COLO668 (cell line): ENCODE data around the gene BCAS3.

Experiments used
- DNase-seq: peaks from one replicate; lab custom pipeline; 2025; ENCODE audit not compliant: unreplicated experiment; lab: John Stamatoyannopoulos, UW

Gene BCAS3

GRCh38 chr17:61388561-61389356 is 711.1 kb downstream of the BCAS3 start:
- DNase-seq, result no peak

- DNase-seq, result peak; percentile 4
Measured at GRCh38 chr17:61389670-61390478, 712.2 kb downstream of the BCAS3 start.

GRCh38 chr17:61390479-61390791 is 712.8 kb downstream of the BCAS3 start:
- DNase-seq, result no peak

DNA sequence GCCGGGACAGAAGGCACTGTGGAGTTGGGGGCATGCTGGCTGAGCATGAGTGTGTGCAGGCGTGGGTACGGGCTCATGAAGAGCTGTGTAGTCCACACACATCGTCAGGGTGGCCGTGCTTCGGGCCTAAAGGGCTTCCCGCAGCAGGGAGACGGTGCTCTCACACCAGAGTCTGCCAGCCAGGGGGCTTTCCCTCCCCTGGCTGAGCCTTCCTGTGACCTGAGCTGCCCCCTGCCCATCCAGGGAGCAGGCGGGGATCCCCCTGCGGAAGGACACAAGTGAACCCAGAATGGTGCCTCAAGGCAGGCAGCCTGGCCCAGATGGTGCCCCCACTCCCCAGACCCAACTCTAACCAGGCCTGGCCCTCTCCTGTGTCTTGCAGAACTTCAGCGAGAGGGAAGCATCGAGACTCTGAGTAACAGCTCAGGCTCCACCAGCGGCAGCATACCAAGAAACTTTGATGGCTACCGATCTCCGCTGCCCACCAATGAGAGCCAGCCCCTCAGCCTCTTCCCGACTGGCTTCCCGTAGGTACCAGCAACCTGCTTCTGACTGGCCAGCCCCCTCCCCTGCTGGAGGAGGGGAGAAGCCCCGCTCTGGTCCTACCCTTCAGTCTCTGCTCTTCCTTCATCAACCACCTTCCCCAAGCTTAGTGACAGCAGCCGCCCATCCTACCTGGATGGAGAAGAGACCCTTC is 714.1 kb downstream of the BCAS3 start:
- no peak for DNase-seq

- no peak for DNase-seq
Measured at GRCh38 chr17:61392679-61393078, 715.0 kb downstream of the BCAS3 start.

DNA sequence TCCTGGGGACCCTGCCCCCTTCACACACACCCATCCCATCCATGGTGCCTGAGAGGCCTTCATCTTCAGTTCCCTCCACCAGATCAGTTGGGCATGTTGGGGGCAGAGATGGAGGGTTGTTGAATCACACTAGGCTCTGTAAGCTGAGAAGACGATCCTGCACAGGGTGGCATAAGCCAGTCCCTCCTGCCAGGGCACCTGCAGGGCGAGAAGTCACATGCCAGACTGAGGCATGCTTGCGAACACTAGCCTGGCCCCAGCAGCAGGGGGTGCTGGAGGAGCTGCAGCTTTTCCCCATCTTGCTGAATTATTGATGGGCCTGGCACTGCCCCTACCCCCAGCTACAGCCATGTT is 715.9 kb downstream of the BCAS3 start:
- DNase-seq, result no peak

DNA sequence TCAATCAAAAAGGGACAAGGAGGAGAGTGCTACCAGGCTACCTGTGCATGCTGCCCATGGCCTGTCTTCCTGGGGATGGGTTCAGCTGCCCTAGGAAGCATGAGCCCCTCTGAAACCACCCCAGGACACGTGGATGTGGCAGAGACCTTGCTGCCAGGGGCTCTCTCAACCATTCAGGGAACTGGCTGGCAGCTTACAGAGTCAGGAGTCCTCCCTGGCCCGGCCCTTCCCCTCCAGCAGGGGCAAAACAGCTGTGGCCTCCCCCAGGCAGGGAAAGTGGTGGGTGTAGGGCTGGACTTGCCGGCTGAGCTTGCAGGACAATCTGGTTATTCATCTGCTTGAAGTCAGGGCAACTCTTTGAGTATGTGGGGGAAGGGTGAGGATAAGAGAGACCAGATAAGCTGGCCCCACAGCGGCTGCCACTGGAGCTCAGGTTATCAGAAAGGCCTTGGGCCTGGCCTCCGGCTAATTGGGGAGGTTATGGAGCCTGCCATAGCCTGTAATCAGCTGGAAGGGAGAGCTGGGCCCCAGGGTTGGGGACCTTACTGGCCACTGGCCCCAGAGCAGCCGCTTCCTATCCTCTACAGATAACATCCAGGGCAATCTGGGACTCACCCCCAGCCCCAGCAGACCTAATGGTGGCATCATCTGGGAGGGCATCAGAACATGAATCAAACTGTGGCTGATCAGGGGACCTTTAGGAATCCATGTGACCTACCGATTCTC is 716.4 kb downstream of the BCAS3 start:
- DNase-seq, result no peak

DNA sequence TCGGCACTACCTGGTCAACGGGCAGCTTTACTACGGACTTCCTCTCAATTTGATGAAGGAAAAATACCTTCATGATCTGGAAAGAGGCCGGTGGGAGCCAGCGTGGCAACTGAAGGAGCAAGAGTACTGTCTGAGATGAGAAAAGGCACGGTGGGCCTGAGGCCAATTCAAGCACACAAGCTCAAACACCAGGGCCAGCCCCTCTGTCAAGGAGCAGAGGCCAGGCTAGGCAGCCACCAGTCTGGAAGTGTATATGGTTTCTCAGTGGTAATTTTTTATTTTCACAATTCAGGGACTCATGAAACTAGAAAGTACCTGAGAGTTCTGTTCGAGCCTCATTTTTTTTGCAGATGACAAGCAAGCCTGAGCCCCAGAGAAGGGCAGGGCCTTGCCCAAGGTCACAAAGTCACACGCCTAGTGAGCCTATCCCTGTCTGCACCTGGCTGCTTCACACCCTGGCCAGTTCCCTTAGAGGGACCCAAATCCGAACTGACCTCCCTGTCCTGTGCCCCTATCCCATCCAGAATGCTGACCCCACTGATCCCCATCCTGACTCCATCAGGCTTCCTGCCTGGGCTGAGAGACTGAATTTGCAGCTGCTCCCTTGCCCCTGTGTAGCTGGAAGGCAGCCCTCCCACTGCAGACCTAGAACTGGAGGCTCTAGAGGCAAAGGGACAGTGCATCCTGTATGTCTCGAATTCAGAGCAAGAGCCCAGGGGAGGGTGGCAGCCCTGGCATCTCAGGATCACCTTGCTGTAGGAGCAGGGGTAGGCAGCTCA is 717.2 kb downstream of the BCAS3 start:
- no peak for DNase-seq

GRCh38 chr17:61395409-61395982 is 717.8 kb downstream of the BCAS3 start:
- no peak for DNase-seq

DNA sequence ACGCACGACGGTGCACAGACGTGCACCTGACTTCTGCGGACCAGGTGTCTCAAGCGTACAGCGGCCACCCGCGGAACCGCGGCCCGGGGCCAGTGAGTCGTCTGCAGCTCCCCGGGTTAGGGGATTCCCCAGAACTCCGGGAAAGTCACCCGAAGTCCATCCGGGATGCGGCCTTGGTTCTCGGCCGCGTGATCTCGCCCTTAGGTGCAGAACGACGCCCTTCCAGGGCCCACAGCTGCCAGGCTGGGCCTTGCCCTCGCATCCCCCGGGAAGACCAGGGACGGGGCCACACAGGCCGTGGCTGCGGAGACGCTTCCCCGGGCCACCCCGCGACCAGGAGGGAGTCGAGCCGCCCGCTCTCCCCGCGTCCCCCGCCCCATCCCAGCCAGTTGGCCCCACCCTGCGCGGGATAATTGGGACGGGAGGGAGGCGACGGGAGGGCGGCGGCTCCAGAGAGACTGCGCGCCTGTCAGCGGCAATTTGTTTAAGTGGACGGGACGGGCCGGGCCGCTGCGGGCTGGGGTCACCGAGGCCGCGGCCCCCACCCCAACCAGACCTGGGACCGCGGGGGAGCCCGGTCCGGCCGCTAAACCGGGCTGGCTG is 718.4 kb downstream of the BCAS3 start:
- no peak for DNase-seq

DNA sequence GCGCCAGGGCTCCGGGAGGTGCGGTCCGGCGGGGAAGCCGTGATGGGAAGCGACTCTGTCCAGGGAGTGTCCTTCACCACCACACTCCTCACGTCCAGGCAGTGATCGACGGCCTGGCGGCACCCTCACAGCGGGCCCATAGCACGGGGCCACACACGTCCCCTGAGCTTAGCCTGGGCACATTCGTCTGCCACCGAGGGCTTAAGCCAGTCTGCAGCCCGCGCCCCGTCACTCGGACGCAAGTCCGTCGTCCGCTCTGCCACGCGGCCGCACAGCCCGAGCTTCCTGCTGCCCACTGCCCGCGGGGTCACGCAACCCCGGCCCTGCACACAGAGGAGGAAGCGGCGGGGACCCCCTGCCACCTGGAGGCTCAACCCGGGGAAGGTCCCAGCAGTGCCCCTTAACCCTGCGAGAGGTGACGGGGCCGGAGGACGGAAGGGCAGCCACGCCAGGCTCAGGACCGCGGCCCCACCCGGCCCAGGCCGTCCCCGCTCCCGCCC is 719.0 kb downstream of the BCAS3 start:
- DNase-seq, result no peak

- DNase-seq, result no peak
Measured at GRCh38 chr17:61397086-61397842, 719.6 kb downstream of the BCAS3 start.

GRCh38 chr17:61398721-61399130 is 721.1 kb downstream of the BCAS3 start:
- no peak for DNase-seq

- DNase-seq, result no peak
Measured at GRCh38 chr17:61399131-61400065, 721.7 kb downstream of the BCAS3 start, which contains the start of gene TBX2. TSS of gene TBX2 (plus strand) at chr17:61399843. CDS start at chr17:61400177, 334 bp downstream.

GRCh38 chr17:61400066-61400716 is 722.5 kb downstream of the BCAS3 start:
- peak; percentile 6 for DNase-seq

- DNase-seq, result no peak
Measured at GRCh38 chr17:61400717-61401388, 723.2 kb downstream of the BCAS3 start.
